HPDE6-E6E7 (cell line): Measurements from ENCODE around the gene VASH2.

Experiments used
- DNase-seq: peaks from one replicate; pipeline ENCODE4 v3.0.0; 2011; ENCODE audit warnings: missing footprints; ENCODE audit errors: extremely low spot score

Gene VASH2

DNA sequence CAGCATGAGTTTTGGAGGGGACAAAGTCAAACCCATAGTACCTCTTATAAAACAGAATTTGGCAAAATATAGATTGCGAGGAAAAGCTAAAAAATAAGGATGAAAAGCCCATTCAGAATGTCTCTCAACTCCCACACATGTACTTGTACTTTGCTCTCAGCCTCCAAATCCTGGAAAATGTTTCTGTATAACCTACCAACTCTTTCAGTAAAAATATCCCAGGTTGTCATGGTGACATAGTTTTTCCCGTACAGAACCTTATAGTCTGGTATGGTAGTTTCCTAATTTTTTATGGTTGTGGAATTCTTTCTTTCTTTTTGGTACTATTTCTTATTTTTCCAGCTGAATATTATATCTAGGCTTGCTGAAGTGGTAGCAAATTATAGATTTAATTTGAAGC lies 85.2 kb downstream of the VASH2 start:
- DNase-seq: no peak
